Stimulated activated CD8-positive, alpha-beta memory T cell treated with anti-CD3 and anti-CD28 coated beads, Interleukin-2, amount 100 ng/mL, for 1 hour (primary cell): ENCODE measurements around the gene UTP3.
"Not testable (repeated sequence)": the region's sequence is repeated elsewhere in the genome, so short reads cannot be mapped to it uniquely, and the experiment has no call there.

Experiments
- DNase-seq, 2 donors: peaks; one replicate each; pipeline ENCODE4 v3.0.0-alpha.2; 2020; ENCODE audit warnings: low read depth in 2 of 2

The UTP3 gene

DNA sequence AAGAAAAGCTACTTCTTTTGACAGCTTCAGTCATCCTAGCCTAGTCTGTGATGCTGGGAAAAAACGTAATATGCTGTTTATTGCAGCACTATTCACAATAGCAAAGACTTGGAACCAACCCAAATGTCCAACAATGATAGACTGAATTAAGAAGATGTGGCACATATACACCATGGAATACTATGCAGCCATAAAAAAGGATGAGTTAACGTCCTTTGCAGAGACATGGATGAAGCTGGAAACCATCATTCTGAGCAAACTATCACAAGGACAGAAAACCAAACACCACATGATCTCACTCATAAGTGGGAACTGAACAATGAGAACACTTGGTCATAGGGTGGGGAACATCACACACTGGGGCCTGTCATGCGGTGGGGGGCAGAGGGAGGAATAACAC is 6.2 kb upstream of the UTP3 start:
- not testable (repeated sequence) for DNase-seq

DNA sequence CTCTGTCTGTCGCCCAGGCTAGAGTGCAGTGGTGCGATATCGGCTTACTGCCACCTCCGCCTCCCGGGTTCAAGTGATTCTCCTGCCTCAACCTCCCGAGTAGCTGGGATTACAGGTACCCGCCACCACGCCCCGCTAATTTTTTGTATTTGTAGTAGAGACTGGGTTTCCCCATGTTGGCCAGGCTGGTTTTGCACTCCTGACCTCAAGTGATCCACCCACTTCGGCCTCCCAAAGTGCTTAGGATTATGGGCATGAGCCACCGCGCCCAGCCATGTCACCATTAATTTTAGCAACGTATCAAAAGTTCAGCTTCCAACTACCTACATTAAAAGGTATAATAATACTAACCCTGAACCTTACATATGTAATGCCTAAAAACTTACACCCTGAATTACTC is 940 bp upstream of the UTP3 start:
- DNase-seq = no peak

DNA sequence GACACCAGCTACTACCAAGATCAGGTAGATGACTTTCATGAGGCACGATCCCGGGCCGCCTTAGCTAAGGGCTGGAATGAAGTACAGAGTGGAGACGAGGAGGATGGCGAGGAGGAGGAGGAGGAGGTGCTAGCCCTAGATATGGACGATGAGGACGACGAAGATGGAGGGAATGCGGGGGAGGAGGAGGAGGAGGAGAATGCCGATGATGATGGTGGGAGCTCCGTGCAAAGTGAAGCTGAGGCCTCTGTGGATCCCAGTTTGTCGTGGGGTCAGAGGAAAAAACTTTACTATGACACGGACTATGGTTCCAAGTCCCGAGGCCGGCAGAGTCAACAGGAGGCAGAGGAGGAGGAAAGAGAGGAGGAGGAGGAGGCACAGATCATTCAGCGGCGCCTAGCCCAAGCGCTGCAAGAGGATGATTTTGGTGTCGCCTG is 481 bp downstream of the UTP3 start:
- no peak for DNase-seq

DNA sequence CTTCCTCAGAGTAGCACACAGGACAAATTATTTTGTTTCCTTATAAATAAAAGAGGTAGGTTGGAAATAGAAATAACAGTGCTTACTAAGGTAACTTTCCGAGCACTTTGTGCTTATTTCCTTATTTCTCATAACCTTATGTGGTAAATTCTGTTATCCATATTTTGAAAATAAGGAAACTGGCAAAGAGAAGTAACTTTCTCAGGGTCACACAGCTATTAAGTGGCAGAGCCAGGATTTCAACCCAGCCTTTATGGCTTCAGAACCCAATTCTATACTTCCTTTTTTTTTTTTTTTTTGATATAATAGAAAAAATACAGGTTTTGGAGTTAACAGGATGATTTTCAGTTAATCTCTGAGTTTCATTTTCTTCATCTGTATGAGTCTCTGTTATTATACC is 3.3 kb downstream of the UTP3 start:
- DNase-seq = no peak

DNA sequence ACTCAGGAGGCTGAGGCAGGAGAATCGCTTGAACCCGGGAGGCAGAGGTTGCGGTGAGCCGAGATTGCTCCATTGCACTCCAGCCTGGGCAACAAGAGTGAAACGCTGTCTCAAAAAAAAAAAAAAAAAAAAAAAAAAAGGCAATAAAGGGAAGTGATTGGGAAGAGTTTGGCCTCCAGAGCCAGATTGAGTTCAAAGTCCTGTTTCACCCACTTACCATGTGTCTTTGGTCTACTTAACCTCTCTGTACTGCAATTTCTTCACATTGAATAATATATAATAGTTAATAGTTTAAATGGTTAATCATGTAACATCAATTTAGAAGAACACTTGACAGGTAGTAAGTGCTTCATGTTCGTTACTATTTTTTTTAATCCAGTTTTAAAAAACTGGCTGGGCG is 6.3 kb downstream of the UTP3 start:
- not testable (repeated sequence) for DNase-seq

DNA sequence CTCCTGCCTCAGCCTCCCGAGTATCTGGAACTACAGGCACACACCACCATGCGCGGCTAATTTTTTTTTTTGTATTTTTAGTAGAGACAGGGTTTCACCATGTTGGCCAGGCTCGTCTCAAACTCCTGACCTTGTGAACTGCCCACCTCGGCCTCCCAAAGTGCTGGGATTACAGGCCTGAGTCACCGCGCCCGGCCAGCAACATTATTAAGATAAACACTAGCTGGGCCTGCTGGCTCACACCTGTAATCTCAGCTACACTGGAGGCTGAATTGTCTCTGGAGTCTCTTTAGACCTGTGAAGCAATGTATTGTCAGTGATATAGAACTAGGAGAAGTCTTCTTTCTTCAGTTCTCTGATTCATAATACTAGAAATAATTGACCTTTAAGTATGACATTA is 10.1 kb downstream of the UTP3 start:
- DNase-seq = not testable (repeated sequence)

DNA sequence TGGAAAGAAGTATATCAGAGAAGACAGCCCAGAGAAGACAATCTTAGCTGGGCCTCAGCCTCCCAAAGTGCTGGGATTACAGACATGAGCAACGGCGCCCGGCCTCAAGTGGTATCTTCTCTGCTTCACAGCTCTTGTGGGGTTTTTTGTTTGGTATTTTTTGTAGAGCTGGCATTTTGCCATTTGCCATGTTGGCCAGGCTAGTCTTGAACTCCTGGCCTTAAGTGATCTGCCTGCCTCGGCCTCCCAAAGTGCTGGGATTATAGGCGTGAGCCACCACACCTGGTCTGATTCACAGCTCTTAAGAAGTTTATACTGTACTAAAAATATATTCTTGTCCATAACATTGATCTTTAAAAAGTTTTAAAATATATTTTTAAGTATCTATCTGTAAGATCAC is 12.4 kb downstream of the UTP3 start:
- no peak for DNase-seq

DNA sequence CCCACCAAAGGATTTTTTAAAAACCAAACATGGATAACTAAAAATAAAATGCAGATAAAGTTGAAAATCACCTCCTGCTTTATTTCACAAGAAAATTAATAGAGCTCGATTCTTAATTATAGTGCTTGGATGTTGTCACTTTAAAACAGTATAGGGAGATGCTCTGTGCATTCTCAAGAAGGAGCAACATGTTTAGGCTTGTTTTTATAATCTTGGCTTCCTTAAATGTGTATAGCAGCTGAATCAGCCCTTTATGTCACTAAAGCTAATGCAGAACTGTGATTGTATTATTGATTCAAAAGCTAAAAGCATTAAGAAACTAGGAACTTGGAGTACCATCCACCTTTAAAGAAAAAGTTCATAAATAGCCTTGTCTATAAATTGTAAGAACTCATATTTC is 12.9 kb downstream of the UTP3 start:
- no peak for DNase-seq

DNA sequence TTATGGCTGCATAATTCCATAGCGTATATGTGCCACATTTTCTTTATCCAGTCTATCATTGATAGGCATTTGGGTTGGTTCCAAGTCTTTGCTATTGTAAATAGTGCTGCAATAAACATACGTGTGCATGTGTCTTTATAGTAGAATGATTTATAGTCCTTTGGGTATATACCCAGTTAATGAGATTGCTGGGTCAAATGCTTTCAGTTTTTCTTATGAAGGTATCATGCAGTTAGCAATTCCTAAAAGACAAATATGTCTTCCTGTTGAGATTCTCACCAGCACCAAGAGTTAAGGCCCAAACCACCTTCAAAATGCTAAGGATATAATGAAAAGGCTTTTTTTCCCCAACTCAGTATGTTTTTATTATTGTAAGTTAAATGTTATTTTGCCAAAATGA is 14.3 kb downstream of the UTP3 start:
- DNase-seq = not testable (repeated sequence)

DNA sequence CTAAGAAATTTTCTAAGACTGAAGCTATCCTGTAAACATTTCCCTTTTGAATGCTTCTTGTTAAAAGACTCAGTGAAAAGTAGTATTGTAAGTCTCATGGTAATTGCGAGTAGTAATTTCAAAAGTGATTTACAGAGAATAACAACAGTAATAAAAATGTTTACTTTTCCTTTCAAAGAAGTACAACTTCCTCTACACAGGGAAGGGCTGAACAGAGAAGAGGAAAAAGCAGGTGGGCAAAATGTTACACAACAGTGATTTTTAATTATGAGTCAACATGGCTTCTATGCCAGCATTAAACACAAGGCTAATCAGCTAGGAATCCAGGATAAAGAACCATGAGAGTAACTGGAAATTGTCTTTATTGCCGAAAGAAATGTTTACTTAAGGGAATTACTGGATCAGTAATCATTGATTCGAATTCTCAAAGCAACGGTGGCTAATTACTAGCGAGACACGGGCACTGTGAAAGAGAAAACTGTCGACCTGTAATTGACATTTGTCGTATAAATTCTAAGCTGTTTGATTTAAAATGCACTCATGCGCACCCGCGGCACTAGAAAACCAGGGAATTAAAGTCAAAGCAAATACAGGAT is 15.4 kb downstream of the UTP3 start:
- DNase-seq = no peak

DNA sequence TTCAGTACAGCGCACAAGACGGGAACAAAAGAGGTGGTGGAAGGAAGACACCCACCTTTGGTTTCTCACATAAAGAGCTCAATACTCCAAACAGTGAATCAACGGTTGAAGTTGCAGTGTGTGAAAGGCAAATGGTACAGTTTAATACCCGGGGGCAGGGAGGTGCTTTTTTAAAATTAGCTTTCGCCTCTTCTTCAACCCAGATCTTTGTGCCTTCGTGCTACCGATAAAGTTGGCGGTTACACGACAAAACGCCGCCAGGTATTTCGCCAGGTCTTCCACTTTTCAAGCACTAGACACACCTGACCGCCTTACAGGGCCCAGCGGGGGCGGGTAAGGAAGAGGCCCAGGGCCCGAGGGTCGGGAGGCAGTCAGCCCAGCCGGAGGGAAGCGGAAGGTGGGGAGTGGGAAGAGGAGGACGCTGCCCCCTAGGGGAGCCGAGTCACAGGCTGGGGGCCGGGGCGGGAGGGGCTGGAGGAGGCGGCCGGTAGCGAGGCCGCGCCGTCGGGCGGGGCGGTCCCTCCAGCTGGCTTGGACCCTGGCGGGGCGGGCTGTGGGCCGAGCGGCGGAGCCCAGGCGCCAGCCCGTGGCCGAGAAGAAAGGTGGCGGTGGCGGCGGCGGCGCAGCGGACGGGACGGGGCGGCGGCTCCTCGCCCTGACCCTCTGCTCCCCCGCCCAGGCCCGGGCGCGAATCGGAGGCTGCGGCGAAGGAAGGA is 16.0 kb downstream of the UTP3 start:
- peak; percentile 31 to 35 for DNase-seq

DNA sequence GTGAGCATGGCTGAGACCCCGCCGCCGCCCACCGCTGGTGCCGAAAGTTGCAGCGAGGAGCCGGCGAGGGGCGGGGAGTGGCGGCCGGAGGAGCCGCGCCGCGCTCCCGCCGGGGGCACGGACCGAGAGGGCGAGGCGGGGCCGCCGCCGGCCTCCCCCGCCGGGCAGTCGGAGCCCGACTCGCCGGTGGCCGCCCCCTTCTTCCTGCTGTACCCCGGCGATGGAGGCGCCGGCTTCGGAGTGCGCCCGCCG is 16.5 kb downstream of the UTP3 start:
- no peak for DNase-seq

DNA sequence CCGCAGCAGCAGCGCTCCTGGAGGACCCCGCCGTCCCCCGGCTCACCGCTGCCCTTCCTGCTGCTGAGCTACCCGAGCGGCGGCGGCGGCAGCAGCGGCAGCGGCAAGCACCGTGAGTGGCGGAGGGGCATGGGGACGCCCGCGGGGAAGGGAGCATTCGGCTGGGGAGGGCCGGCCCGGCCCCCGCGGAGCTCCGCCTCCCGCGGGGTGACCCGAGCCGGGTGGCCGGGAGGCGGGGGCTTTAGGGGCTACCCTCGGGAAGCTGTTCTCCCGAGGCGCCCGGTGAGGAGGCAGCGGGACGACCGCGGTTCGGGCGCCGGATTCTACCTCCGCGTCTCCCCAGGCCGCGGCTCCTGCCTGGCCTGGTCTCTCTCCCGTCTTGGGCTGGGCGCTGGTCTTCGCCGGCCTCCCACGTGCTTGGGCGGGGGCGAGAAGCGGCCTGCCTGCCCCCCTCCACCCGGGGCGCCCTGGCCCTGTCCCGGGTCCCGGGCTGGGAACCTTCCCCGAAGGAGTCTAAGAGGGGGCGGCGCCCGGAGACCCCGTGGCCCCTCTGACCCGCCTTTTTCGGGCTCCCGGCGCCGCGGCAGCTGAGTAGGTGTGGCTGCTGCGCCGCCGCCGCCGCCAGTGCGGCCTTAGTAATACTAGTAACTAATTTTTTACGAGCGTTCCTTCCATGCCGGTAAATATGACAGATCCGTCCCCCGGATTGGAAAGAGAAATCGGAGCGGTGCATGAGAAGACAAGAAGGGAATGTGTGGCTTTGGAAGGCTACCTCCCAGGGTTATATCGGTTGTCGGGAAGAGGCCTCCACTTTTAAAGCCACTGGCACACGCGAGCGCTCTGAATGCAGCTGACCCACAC is 17.1 kb downstream of the UTP3 start:
- peak; percentile 43 to 58 for DNase-seq

DNA sequence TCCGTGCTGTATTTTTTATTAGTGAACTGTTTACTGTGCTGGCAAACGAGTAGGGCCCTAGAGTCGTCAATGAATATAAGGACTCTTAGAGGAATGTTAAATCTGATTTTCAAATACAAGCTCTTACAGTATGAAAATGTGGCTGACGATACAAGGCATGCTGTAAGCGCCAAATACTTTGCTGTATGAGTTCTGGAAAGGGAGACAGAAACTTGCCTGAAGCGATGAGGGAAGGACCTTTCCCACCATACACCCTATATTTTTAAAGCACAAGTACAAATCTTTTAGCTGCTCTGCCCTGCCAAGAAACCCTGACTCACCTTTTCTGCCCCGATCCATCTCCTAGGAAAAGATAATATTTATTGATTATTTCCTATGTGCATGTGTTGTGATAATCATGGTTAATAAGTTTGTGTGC is 17.7 kb downstream of the UTP3 start:
- DNase-seq = no peak

DNA sequence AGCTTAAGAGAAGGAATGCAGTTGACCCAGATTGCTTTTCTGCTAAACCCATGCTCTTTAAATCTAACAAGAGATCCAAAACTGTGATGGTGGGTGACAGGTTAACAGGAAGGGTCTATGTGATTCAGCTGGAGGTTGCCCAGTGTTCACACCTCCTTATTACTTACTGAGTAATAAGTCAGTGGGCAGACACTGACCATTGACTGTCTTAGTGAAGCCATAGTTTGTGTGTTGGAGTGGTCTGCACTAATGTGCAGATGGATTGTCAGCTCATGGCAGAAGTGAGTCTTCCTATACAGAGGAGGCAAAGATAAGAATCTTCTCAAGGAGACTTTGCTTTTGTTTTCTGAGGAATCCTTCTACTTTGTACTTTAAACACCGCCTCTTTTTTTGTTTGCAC is 18.2 kb downstream of the UTP3 start:
- DNase-seq = no peak

DNA sequence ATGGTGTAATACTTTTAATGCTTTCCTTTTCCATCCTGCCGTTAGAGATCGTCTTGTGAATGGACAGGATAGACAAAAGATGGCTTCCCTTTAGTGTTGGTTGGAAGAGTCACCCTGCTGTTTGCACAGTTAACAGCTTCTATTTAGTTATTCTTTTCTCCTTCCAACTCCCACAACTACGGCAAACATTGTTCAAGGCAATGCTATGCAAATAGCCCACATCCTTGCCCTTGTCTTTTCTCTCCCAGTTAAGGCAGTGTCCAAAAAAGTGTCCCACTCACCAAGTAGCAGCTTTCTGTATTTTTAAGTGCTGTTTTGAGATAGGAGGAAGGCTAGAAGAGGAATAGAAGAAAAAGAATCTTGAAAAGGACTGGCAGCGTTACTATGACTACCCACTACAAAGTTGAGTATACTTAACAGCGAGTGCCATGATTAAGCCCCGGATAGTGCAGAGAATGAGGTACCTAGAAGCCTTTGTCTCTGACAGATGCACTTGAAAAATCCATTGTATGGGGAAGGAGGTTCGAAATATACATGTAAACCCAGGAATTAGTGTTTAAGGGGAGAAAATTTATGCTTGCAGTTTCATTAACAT is 21.4 kb downstream of the UTP3 start:
- no peak for DNase-seq

DNA sequence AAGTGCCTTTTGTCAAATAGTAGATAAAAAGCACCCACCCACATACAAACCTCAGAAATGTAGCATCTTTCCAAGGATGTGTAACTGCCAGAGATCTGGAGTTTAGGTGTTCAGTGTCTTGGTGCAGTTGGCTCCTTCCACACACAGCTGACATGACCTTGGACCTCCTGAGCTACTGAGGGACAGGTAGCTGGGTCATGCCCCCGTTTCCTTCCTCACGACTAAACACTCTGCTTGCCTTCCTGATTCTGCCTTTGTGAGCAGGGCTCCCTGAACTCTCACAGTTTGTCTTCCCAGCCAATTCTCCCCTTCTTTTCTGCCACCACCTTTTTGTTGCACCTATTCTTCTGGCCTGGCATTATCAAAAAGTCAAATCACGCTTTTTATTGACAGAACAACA is 23.3 kb downstream of the UTP3 start:
- DNase-seq = no peak

DNA sequence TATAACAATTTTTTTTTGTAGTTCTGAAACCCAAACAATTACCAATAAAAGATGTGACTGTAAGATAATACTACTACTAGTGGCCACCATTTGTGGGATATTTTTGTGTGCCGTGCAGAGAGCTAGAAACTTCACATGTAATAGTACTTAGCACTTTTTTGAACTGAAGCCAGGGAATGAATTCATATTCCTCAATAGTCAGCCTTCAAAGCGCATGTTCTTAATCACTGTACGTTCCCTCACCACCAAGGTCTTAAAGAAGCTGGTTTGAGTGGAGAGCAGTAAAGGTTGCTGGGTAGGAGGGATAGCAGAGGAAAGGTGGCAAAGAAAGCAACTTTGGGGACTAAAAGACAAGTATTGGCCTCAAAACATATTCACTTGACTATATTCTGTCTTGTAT is 23.8 kb downstream of the UTP3 start:
- no peak for DNase-seq

DNA sequence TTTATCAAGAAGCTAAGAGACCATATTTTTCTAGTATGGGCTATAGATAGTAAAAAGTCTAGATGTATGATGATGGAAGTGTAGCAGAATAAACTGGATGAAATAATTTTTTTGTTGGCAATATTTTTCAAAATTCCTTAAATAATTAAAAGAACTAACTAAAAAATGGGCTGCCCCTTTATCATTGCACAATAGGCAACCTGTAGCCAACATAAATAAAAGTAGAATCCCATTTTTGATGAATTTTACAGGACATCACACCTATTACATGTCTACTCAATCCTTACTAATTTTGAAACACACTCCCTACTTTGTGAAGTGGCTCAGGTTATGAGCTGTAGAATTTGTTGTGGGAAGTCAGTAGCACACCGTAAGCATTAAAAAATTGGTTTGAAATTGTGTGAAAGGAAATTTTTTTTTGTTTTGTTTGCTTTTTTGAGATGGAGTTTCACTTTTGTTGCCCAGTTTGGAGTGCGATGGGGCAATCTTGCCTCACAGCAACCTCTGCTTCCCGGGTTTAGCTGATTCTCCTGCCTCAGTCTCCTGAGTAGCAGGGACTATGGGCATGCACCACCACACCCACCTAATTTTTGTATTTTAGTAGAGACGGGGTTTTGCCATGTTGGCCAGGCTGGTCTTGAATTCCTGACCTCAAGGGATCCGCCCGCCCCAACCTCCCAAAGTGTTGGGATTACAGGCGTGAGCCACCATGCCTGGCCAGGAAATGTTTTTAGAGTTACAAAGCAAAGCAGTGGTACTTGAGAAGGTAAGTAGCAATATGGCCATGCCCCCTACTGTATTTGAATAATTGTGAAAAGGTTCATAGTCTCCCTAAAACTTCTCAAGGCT is 24.5 kb downstream of the UTP3 start:
- no peak for DNase-seq

DNA sequence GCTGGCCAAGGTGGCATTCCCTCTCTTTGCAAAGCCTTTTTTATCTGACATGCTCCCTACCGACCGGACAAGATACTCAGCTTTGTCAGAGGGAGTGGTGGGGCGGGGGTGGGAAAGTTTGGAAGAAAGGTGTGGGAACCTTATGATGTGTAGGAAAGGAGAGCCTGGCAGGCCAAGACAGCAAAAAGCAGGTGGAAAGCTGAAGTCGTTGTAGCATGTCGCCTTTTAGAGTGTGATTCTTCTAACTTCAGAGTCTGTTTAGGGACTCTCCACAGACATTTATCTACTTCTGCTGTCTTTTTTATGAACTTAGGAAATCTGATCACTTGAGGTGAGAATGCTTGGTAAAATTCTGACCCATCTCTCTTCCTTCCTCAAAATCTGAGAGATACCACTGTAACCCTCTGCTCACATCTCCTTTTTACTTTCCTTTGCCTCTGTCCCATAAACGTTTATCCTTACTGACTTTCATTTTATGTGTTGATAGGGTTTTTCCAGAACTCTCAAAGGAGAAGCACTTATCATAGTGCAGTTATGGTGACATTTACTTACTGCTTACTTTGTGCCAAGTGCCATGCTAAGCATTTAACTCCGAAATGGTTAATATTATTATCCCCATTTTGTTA is 25.2 kb downstream of the UTP3 start:
- no peak for DNase-seq
